Ovary (tissue), 3 donors: ENCODE results near the gene BTG1.

ENCODE experiments used
- EP300 ChIP-seq: sonication (generic); formaldehyde crosslinking; IDR thresholded peaks from one replicate; pipeline ENCODE4 v1.6.1; 2017; ENCODE audit warnings: antibody characterized with exemption
- POLR2A ChIP-seq: fragments of 450-650 bp; IDR thresholded peaks from one replicate; pipeline ENCODE4 v1.6.1; 2017; ENCODE audit warnings: antibody characterized with exemption, mild to moderate bottlenecking, moderate library complexity
- TF ChIP-seq, protein P1 (sequence below), 3 donors: fragments of 450-650 bp in 2 of 3; fragments of 200-600 bp in 1 of 3; IDR thresholded peaks; one replicate each; pipeline versions ENCODE4 v1.5.1 to v1.8.0; 2016 to 2022; ENCODE audit warnings: antibody characterized with exemption in 3 of 3, mild to moderate bottlenecking in 1 of 3
- donor health status: DM: no; HTN: no; CAD: no.

DNA sequence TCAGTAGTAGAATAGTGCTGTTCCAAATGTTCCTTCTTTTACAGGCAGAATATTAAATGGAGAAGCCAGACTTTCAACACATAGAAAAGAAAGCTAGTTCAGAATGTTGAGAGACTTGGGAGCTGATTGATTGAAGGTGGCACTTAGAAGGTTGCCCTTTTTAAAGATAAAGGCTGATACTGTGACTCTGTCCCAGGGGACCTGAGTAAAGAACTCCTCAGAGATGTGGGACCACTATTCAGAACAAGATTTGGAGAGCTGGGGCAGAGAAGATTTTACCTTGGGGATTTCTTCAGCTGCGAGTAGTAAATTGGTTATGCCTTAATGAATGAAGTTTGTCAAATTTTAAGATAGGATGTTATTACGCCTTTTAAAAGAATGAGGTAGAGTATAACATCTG, 21.4 kb upstream of the BTG1 start:
- TF ChIP-seq EP300 (no peak), POLR2A (no peak)
- TF ChIP-seq, protein P1, sequence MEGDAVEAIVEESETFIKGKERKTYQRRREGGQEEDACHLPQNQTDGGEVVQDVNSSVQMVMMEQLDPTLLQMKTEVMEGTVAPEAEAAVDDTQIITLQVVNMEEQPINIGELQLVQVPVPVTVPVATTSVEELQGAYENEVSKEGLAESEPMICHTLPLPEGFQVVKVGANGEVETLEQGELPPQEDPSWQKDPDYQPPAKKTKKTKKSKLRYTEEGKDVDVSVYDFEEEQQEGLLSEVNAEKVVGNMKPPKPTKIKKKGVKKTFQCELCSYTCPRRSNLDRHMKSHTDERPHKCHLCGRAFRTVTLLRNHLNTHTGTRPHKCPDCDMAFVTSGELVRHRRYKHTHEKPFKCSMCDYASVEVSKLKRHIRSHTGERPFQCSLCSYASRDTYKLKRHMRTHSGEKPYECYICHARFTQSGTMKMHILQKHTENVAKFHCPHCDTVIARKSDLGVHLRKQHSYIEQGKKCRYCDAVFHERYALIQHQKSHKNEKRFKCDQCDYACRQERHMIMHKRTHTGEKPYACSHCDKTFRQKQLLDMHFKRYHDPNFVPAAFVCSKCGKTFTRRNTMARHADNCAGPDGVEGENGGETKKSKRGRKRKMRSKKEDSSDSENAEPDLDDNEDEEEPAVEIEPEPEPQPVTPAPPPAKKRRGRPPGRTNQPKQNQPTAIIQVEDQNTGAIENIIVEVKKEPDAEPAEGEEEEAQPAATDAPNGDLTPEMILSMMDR (IDR thresholded peaks at IDR 0.05) = no peak
